H1 (cell line): ENCODE results near the gene KIN. TPM values are rescaled to one million over a fixed set of nuclear protein-coding genes. Genes with fewer than 3 reads are reported as not detected.

Experiments used
- CHD2 ChIP-seq: IDR thresholded peaks from 2 replicates; pipeline ENCODE4 v1.6.1; 2012; ENCODE audit warnings: low read length, improper control_type of control experiment
- NRF1 ChIP-seq: IDR thresholded peaks from 2 replicates; pipeline ENCODE4 v1.6.1; 2011; ENCODE audit warnings: mild to moderate bottlenecking, low read depth, low read length, improper control_type of control experiment
- RBBP5 ChIP-seq: IDR thresholded peaks from 2 replicates; pipeline ENCODE4 v1.7.1; 2012; ENCODE audit warnings: low read depth, mild to moderate bottlenecking, inconsistent platforms, low read length, moderate library complexity, borderline replicate concordance
- polyA plus RNA-seq, 7 experiments: library from polyadenylated mRNA; depleted of rRNA in 3 of 7; stranded (reverse) in 5 of 7; unstranded in 2 of 7; fragments of >200 nt in 5 of 7; fragments of 200-250 nt in 2 of 7; gene quantifications; 1 replicate in 5 of 7; 2 replicates in 1 of 7; 4 replicates in 1 of 7; pipeline versions ENCODE4 v1.2.1 to v1.2.3, GENCODE V29; 2011 to 2013; ENCODE audit warnings: missing spikeins in 2 of 7, mixed read lengths in 2 of 7
- total RNA-seq: library from RNA; stranded (reverse); fragmentation: NEBNext Ultra II Directional; extraction: Animal tissue kit (Norgen Biotek cat#: 25700); gene quantifications from 2 replicates; pipeline ENCODE4 v1.2.1, GENCODE V29; 2021

KIN gene
- total and polyA plus RNA-seq, 2 of the 8 experiments (the other 6 are each of a cell fraction or from before 2014, with no cell fraction given) = 3.7 to 16.5 TPM

GRCh38 chr10:7794251-7795026, 6.6 kb upstream of the KIN start (continued):
- TF ChIP-seq RBBP5 (no peak), CHD2 (no peak), NRF1 (no peak)
